Stimulated activated CD8-positive, alpha-beta memory T cell treated with anti-CD3 and anti-CD28 coated beads, Interleukin-7, amount 100 ng/mL, for 1 hour (primary cell): ENCODE measurements around the gene SCAF8.

Experiments
- DNase-seq, 2 donors: peaks; one replicate each; pipeline ENCODE4 v3.0.0-alpha.2; 2020; ENCODE audit warnings: low read depth in 2 of 2

The SCAF8 gene

DNA sequence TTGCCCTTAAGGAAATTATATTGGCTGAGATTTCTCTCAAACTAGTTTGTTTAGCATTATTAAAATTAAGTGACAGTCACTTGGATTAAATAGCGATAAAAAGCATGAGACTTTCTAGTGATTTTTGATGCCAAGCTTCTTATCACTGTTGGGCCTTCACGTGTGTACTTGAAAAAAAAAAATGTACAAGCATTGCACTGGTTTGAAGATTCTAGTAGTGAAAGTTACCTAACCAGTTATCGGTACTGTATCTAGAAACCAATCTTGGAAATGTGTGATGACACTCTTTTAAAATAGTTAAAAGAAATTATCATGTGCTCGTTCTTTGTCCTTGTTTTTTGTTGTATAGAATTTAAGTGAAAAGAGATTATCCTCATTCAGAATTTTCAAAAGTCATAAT is 102.1 kb downstream of the SCAF8 start:
- DNase-seq = no peak

DNA sequence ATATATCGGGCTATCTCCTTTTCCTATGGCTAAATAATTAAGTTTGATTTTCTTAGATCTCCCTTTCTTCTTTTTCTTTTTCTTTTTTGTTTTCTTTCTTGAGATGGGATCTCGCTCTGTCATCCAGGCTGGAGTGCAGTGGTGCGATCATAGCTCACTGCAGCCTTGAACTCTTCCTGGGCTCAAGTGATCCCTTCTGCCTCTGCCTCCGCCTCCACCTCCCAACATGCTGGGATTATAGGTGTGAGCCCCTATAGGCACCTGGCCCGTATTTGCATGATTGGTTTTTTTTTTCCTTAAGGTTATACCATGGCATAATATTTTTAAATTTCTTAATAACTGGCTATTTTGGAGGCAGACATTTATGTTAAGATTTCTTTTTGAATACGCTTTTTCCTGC is 106.3 kb downstream of the SCAF8 start:
- no peak for DNase-seq

DNA sequence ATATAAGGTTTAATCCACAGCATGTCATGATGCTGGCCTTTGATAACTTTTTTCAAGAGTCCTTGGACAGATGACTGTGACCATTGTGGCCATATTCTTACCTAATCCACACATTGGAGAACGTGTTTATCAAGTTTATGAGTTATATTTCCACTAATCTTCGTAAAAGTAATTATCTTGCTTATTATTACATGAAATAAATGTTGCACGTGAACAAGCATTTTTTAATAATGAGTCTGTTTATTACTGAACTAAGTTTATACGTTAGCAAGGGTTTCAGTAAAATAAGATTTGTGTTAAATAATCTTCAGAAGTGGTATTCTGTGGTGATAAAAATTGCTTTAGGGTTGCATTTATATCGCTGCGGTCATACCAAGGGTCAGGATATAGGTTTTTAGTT is 107.1 kb downstream of the SCAF8 start:
- DNase-seq = no peak

DNA sequence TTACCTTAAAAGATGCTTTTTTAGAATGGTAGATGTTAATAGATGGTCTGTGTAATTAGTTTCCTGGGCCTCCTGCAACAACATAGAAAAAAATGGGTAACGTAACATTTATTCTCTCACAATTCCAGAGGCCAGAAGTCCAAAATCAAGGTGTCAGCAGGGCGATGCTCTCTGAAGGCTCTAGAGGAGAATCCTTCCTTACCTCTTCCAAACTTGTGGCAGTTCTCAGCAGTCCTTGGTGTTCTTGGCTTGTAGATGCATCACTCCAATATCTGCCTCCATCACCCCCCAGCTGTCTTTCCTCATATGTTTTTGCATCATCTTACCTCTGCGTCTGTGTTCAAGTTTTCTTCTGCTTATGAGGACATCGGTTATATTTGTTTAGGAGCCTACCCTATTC is 107.9 kb downstream of the SCAF8 start:
- DNase-seq = no peak

DNA sequence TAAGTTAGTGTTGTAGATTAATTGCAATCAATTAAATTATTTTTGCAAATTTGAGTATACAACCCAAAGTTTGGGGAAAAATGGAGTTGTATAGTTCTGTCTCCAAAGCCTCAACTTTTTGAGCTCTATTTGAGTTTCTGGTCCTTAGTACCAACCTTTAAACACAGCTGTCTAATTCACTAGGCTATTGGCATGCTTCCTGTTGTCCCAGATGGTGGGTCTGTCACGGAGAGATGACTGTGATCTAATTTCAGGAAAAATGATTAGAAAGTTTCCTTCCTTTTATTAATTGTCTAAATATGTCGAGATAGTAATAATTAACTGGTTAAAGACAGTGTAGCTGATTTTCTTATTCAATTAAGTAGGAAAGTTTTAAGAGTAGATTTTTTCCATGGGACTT is 109.6 kb downstream of the SCAF8 start:
- no peak for DNase-seq

DNA sequence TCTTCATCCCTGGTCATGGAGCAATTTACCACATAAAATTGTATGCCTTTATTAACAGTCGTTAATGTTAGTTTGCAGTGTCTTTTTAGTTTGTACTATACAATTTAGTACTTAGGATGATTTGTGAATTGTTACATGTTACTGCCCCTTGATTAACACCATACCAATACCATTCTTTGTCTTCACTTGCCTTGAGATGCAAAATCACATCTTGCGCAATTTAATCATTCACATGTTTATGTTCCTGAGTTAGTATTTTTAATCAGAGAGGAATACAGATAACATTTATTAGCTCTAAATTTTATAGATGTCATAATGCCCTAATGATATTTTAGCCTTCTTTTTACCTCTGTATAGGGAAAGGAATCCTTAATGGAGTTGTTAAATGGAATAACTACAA is 114.1 kb downstream of the SCAF8 start:
- no peak for DNase-seq

DNA sequence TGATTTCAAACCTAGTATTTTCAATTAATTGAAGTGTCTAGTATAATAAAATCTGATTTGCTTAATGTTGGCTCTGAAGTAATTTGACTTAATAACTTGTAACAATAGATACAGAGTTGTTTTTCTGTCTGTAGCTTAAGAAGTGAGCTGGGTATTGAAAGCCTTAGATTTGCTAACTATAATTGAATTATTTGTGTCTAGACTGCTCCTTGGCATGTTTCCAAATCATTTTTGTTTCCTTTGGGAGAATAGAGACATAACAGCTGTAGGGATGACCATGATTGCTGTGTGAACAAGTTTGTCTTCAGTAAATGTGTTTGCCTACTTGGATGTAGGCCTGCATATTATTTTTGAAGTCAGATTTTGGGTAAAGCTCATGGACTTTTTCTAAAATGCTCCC is 115.4 kb downstream of the SCAF8 start:
- DNase-seq = no peak

DNA sequence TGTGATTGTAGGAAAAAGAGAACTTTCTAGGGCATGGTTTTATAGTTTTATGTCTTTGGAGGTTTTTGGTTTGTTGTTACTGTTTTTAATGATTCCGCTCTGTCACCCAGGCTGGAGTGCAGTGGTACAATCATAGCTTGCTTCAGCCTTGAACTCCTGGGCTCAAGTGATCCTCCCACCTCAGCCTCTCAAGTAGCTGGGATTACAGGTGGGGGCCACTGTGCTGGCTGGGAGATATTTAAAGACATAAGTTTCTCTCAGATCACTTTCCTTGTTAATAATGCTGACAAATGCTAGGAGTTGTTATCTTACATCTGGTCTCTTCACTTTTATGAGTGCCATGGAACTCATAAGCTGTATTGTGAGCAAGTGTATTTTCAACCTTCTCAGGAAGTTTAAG is 116.3 kb downstream of the SCAF8 start:
- no peak for DNase-seq

DNA sequence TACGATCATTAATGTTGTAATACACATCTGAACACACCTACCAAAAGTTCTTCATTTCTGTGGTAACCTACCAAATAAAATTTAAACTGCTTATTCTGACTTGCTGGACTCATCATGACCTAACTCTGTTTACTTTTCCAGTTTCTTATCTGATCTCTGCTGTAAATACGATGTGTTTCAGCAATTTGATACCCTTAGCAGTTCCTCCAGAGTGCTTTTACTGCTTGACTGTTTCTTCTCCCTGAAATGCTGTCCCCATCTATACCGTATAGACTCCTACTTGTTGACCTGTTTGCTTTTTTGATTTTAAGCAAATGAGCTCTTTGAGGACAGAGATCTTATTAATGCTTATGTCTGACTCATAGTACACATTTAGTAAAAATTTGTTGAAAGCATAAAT is 119.5 kb downstream of the SCAF8 start:
- no peak for DNase-seq

DNA sequence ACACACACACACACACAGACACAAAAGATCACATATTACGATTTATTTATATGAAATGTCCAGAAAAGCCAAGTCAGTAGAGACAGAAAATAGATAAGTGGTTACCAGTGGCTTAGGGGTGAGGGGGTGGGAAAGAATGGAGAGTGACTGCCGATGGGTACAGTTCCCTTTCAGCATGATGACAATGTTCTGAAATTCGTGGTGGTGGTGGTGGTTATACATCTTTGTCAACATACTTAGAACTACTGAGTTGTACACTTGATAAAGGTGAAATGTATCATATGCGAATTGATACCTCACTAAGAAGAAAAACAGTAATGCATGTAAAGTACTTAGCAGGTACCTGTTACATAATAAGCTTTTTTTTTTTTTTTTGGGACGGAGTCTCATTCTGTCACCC is 124.3 kb downstream of the SCAF8 start:
- DNase-seq = no peak

DNA sequence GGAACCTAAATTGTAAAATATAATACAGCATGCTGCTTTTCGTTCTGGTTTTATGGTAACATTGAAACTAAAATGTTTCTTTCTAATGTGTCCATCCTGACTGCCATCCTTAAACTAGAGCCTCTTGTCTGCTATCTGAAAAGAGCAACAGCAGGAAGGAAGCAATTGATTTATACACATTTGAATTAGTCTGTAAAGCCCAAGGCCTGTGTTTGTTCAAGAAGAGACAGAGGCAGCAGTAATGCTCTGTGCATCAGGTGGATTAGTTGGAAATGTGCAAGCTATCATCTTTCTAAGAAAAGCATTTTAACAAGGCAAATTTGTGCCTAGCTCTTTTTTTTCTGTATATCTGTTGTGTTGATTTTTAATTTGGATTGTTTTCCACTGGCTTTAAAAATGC is 128.6 kb downstream of the SCAF8 start:
- DNase-seq = no peak

DNA sequence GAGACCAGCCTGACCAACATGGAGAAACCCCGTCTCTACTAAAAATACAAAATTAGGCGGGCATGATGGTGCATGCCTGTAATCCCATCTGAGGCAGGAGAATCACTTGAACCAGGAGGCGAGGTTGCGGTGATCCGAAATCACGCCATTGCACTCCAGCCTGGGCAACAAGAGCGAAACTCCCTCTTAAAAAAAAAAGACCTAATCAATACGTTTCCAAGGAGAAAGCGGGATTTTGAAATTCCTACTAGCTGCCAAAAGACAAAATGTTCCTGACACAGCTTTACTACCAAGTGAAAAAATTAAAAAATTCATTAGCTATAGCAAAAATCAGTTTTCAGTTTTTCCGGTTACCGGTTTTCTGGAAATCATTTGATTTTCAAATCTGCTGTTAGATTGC is 129.3 kb downstream of the SCAF8 start:
- DNase-seq = no peak

DNA sequence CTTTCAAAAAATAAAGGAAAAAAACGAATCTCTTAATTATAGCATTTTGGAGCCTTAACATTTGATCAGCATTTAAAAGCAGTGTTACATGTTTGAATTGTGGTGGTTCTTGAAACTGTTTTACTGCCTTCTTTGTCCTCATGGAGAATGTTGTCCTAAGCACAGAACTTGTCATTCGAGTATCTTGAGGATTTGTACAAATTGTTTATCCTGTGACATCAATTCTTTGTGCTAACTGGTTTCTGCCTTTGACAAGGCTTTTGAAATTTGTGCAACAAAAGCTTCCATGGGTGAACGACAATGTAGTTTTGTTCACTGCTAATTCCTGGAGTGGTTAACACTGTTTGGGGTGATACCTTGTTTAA is 130.8 kb downstream of the SCAF8 start:
- DNase-seq = no peak

DNA sequence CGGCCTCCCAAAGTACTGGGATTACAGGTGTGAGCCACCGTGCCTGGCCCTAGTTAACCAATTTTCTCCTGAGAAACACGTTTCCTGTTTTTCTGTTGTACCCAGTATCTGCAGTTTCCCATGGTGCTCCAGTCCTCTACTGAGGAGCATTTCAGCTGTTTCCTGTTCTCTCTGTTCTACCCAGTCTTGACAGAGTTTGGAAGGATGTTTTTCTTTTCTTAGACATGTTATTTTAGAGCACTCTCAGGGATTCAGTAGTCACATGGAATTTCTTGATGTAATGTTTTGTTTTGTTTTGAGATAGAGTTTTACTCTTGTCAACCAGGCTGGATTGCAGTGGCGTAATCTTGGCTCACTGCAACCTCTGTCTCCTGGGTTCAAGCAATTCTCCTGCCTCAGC is 132.1 kb downstream of the SCAF8 start:
- no peak for DNase-seq

DNA sequence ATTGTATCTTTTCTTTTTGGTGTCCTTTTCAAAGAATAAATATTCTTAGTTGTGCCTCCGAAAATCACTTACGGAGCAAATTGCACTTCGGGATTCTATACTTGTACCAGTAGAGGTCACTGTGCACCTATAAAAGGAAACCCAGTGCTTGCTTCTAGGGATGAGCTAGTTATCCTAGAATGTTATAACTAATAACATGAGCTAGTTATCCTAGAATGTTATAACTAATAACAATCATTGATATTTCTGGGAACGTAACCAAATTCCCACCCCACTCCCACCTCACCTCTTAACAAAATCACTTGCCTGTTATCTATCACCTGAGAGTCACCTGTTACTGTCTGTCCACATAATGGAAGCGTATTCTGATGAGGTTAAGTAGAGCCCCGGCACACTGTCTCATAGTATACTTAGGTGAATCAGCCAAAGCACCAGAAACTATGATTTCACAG is 135.0 kb downstream of the SCAF8 start:
- DNase-seq = no peak

DNA sequence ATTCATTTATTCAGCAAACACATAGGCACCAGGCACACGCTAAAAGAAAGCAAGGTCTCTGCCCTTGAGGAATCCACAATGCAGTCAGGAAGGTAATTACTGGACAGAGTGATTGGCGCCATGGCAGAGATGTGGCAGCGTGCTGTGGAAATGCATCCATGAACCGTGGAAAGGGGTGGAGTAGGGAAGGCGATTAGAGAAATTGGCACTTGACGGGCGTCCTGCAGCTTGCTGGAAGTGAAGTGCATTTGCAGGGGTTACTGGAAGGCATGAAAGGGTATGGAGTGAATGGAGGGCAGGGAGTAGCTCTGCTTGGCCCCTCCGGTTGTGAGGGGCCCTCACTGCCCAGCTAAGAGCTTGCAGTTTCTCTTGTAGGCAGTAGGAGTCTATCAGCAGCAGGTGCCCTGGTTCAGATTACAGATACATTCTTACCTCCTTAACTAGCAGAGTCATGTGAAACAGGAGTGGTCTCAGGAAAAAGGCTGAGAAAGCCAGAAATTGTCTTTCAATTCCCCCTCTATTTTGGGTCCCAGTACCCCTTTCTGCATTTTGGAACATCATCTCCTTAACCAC is 139.4 kb downstream of the SCAF8 start:
- DNase-seq = no peak

DNA sequence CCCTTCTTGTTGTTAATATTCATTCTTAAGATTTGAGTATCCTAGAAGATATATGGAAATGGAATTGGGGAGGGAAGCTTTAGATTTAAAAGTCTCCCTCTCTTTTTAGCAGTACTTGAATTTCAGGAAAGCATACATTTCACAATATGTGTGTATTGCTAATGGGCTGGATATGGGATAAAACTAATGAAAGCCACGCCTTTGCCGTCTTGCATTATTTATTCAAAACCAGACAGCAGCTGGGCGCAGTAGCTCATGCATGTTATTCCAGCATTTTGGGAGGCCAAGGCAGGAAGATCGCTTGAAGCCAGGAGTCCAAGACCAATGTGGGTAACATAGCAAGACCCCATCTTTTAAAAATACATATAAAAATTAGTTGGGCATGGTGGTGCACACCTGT is 140.3 kb downstream of the SCAF8 start:
- DNase-seq = no peak

DNA sequence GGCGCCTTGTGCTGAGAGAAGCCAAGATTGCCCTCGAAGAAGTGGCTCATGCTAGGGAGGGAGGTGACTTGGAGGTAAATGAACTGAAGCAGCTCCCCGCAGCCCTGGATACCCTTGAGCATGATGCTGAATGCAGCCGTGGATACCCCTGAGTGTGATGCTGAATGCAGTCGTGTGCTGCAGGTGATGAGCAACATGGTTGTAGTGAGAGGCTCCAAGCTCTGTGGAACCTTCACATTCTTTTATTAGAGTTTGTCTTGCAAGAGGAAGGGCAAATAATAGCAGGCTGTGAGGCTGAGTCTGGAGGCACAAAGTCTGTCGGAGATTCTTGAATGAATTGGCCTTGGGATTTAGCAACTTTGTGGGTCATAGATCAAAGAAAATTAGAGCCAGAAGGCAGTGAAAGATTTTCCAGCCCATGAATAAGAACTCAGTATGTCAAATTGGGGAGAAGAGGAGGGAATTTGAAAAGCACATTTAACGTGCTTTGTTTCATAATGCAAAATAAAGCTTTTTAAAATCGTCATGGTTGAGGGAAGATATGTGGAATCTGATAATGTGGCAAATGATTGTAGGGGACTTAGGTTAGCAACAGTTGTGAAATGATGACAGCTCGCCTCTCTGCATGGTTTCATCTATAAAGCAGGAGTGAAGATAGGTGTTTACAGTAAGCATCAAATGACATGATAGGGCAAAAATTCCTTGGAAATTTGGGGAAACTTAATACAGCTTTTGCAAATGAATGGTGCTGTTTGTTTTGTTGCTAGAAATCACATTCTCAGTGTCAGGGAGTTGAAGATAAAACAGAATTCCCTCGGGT is 141.8 kb downstream of the SCAF8 start:
- no peak for DNase-seq

DNA sequence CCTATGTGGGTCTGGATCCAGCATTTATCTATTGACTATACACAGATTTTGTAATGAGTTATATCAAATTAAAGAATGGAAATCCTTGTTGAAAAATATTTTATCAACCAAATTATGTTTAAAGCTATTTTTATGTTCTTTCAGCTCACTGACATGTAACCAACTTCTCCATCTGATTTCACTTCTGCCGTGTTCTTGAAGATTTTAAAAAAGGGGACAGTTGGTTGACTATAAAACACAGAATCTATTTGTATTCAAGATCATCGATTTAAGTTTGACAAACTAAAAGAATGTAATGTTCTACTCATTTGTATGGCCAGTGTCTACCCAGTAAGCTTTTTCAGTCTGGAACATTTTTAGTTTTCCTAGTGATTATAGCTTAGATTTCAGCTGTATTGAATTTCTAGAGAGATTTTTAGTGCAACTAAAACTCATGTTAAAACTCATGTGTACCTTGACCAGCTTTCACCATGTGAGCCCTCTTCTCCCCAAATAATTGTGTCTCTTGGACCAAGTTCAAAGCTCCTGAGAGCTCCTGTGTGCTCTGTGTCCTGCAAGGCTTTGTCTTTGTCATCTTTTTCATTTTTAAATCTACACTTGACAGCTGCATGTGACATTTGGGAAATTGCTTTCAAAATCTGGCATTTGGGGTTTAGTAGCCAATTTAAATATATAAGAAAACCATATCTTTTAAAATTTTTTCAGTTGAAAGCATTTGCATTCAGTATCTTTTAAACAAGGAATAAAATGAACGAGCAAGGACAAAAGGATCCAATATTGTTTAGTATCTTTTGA is 143.5 kb downstream of the SCAF8 start:
- no peak for DNase-seq

DNA sequence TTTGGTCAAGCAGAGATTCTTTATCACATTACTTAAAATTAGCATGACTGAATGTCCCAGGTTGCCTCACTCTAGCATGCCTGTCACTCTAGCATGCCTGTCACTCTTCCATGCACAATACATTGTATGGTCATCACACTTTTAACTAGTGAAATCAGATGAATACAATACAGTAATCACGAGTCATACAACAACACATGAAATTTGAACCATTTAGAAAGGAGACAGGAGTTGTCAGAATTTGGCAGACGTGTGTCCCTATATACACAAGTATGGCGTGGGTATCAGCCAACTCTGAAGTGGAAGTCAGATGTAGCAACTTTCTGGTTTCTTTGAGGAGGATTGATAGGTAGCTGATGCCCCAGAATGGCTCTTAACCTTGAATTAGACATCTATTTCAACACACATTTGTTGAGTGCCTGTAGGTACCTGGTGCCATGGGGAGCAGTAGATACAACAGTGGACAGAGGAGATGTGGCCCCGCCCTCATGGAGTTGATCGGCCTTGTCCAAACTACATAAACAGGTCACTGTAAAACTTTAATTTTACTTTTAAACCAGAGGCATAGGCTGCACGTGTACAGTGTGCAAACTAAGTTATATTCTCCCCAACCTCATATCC is 145.8 kb downstream of the SCAF8 start:
- DNase-seq = no peak

DNA sequence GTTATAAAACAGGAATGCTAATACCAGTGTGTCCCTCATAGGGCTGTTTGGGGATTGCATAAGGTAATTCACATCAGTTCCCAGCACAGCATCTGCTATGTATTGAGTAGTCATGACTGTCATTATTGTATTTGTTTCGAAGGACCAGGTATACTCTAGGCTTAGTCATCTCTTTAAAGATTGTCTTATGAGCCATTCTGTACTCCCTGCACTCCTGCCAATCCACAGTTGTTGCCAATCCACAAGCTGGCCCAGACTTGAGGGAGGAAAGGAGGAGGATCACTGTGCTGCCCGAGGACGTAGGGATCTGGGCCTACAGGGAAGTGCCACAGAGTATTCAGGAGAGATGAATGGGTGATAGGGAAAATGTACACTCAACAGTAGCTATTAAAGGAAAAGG is 148.9 kb downstream of the SCAF8 start:
- no peak for DNase-seq
